LHCN-M2 (cell line): ENCODE data around the gene KIF3A. TPM values are rescaled to one million over a fixed set of nuclear protein-coding genes. Genes with fewer than 3 reads are reported as not detected.

Experiments
- total RNA-seq: library from RNA; depleted of rRNA; stranded (reverse); fragments of >200 nt; gene quantifications from 2 replicates; pipeline ENCODE4 v1.2.3, GENCODE V29; 2014; rRNA removed

The KIF3A gene
- total RNA-seq, 1 experiment from 2014 or later: 7.2 TPM

Other genes starting within 250 kb of the KIF3A start
- 17.8 and 20.3 TPM in 2 replicates for gene IRF1, start 246.8 kb downstream of the KIF3A start, total RNA-seq
- not detected in 2 replicates for gene IL5, start 194.0 kb downstream of the KIF3A start, total RNA-seq
- gene RAD50, start 180.6 kb downstream of the KIF3A start, total RNA-seq: 21.9 and 27.0 TPM in 2 replicates
- not detected in 2 replicates for gene IL13, start 79.4 kb downstream of the KIF3A start, total RNA-seq
- gene IL4, start 63.6 kb downstream of the KIF3A start, total RNA-seq: not detected in 2 replicates
- 0.06 TPM in 1 of 2 replicates, not detected in the other for gene CCNI2, start 9.9 kb upstream of the KIF3A start, total RNA-seq
- 21.3 and 26.2 TPM in 2 replicates for gene SEPTIN8, start 39.7 kb upstream of the KIF3A start, total RNA-seq
- not detected in 2 replicates for gene SOWAHA, start 75.8 kb upstream of the KIF3A start, total RNA-seq
- 13.3 and 13.4 TPM in 2 replicates for gene SHROOM1, start 93.1 kb upstream of the KIF3A start, total RNA-seq
- 0.32 TPM in 1 of 2 replicates, not detected in the other for gene GDF9, start 128.9 kb upstream of the KIF3A start, total RNA-seq
- gene UQCRQ, start 129.1 kb upstream of the KIF3A start, total RNA-seq: 125 and 144 TPM in 2 replicates
- 0.17 and 0.77 TPM in 2 replicates for gene LEAP2, start 136.1 kb upstream of the KIF3A start, total RNA-seq
- 47.4 and 59.1 TPM in 2 replicates for gene AFF4, start 226.1 kb upstream of the KIF3A start, total RNA-seq